ENCODE measurements around the gene EXOC1L. TPM values are rescaled to one million over a fixed set of nuclear protein-coding genes. Genes with fewer than 3 reads are reported as not detected.

Gene EXOC1L, protein sequence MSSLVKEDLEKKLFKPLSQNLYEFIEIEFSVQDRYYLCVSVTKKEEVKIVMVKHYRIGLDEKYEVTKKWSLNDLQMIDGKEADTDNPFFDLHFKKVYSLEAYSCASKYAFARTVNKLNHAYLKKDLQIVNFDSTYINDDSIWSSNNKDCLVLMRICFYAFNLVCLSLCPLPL
- not detected in 2 replicates for polyA plus RNA-seq (2014; cell fraction: cytosol; rRNA removed)
- polyA plus RNA-seq (2014; cell fraction: nucleus; rRNA removed) = not detected in 2 replicates

DNA sequence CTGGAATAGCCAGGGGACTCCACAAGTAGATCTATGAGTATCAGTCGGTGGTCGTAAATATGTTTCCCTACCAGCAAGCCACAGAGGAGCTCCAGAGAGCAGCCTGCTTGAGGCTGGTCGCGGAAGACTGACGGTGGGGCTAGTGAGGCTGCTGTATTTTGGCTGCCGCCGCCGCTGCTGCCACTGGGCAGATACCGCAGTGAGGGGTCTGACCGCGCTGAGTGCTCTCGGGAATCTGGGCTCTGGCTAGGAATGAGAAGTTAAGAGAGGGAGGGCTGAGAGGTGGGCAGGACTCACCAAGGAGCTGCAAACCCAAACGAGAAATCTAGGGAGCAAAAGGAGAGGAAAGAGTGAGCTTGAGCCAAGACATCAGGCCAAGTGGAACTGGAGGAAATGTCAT lies at the start of gene EXOC1L:
TSS of gene EXOC1L (plus strand) at position 157 of the 400 bp plus-strand sequence. CDS start at position 394, 237 bp downstream.
- peak; percentile 64 for DNase-seq (ENCODE audit: low spot score)

DNA sequence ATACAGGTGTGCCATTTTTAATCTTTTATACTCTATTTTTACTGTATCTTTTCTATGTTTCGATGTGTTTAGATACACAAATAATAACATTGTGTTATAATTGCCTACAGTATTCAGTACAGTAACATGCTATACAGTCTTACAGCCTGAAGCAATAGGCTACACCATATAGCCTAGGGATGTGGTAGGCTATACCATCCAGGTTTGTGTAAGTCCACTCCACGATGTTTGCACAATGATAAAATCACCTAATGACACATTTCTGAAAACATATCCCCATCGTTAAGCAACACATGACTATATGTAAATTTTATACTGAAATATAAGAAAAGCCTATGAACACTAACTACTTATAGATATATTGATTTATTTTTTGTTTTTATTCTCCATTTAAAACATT lies 48.9 kb upstream of the EXOC1L start:
- no peak for DNase-seq (ENCODE audit: low spot score)

DNA sequence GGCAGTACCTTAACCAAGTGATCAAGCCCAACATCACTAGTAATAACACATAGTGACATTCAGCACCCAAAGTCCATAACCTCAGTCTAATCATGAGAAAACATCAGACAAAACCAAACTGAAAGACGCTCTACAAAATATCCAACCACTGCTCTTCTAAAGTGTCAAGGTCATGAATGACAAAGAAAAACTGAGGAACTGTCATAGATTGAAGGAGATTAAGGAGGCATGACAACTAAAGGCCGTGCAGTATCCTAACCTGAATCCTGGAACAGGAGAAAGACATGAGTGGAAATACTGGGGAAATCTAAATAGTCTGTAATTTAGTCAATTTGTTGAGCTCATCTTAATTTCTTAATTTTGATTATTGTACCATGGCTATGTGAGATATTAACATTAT lies 38.2 kb upstream of the EXOC1L start:
- DNase-seq (ENCODE audit: low spot score) = no peak

DNA sequence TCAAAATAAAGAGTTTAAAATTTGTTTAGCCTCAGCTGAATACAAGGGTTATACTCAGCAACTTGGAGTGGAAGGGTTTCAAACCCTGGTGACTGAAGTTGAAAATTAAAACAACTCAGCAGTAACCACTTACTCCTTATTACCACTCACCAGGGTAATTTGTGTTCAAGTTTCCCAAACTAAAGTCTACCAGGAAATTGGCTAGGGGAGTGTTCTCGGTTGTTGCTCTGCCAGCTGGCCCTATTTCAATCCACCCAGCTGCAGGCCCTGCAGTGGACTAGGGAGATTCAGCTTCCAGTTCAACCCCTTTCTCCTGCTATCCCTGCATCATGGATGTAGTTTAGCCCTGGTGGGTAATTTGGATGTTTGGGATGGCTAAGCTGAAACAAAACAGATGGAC lies 37.8 kb upstream of the EXOC1L start:
- no peak for DNase-seq (ENCODE audit: low spot score)

DNA sequence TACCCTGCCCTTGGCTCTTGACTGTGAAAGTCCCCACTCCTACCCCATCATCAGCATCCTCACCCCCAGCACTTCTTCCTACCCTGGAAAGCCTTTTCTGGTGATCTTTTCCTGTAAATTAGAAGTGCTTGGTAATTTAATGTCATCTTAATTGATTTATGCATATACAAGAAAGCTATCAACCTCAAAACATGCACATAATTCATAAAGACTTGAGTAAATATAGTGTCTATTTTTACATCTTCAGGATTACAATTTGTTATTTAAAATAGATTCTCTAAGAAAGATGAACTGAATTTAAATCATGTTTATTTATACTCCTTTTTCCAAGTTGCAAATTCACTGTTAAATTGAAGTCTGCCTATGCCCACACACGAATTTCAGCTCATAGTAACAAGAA lies 36.0 kb upstream of the EXOC1L start:
- no peak for DNase-seq (ENCODE audit: low spot score)

DNA sequence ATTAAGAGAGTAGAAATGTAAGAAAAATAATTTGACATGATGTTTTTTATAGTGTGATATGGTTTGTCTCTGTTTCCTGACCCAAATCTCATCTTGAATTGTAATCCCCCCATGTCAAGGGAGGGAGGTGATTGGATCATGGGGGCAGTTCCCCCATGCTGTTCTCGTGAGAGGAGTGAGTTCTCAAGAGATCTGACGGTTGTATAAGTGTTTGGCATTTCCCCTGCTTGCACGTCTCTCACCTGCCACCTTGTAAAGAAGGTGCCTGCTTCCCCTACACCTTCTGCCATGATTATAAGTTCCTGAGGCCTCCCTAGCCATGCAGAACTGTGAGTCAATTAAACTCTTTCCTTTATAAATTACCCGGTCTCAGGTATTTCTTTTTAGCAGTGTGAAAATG lies 34.8 kb upstream of the EXOC1L start:
- no peak for DNase-seq (ENCODE audit: low spot score)

DNA sequence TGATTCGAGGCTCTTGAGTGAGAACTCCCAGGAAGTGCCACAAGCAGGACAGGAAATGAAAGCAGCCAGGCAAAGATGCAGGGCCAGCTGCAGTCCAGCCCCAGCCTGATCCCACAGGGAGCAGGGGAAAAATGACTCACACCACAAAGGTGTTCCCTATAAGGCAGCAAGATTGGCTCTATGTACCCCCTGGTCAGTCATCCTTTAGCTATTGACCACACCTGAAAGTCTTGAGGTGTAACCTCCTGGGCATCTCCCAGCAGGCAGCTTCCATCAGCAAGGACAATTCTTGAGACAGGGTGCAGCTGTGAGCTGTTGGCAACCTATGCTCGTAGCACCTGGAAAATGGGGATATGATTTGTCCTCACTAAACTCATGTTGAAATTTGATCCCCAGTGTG lies 27.9 kb upstream of the EXOC1L start:
- no peak for DNase-seq (ENCODE audit: low spot score)

DNA sequence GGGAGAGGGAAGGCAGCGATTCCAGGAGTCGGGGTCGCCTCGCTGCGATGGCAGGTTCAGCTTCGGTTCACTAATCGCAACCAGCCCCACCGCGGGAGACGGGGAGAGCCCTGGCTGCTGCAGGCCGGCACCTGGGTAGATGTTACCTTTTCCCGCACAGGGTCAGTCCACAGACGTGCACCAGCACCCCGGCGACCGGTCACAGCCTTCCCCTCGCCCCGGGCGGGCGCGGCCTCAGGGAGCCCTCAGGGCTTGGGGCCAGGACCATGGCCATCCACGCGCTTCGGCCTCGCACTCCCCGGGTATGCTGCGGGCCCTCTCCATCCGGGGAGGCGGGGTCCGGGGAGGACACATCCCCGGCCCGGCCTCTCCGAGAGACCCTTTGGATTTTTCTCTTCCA lies 26.1 kb upstream of the EXOC1L start:
- DNase-seq (ENCODE audit: low spot score) = no peak

DNA sequence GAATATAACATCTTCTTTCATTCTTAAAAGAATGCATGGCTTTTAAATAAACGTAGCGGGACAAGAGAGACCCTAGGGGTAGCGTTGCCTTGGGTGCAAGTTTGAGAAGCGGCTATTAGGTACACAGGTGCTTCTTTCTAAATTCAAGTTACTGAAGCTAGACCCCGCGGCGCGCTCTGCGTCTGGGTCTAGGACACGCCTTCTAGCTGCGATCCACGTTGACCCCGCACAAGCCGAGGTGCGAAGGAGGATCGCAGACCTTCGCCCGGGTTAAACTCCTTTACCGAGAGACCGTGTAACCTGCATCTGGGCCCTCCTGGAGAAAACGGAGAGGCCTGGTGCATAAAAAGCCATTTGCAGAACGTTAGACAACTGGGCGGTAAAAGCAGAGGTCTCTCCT lies 25.5 kb upstream of the EXOC1L start:
- no peak for DNase-seq (ENCODE audit: low spot score)

DNA sequence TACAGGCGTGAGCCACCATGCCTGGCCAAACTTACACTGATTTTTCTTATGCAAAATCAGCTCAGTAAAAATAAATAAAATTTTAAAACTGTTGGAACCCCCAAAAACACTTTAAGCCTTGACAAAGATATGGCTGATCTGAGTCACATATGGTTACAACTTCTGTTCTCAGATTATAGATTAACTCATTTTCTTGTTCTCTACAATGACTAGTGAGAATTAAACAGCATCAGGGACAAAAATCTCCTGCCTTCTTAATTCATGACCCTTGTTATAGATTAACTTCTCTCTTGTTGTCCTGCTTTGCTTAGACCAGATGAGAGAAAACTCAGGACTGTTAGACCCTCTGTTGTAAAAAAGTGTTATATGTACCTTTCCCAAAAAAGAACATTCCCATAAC lies 24.2 kb upstream of the EXOC1L start:
- no peak for DNase-seq (ENCODE audit: low spot score)

DNA sequence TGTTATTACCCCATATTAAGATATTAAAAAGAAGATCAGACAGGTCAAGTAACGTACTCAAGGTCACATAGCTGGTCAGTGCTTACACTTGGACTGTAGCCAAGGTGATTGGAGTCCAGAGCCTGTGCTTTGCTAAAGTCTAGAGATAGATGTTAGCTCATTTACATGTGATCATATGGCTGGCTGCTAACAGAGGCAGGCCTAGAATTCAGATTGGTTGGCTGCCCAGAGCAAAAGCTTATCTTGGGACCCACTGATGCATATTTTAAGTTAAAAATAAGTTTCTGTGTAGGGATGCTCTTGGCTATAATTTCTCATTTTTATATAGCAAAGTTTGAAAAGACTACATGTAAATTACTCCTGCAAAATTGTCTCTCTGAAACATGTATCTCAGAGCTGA lies 18.1 kb upstream of the EXOC1L start:
- DNase-seq (ENCODE audit: low spot score) = no peak

DNA sequence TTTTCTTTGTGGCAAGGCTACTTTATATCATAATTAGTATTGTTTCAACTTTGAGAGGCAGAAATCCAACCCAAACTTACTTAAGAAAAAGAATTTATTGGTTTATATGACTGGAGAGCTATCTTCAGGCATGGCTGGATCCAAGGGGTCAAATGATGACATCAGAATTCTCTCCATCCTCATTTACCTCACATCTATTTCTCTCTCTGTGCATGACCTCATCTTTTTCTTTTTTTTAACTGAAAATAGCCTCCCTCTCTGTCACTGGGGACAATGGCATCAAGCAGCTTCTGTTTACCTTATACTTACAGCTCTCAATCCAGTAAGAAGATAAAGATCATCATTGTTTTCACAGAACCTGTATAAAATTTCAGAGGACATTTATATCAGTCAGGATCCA lies 12.0 kb upstream of the EXOC1L start:
- no peak for DNase-seq (ENCODE audit: low spot score)

DNA sequence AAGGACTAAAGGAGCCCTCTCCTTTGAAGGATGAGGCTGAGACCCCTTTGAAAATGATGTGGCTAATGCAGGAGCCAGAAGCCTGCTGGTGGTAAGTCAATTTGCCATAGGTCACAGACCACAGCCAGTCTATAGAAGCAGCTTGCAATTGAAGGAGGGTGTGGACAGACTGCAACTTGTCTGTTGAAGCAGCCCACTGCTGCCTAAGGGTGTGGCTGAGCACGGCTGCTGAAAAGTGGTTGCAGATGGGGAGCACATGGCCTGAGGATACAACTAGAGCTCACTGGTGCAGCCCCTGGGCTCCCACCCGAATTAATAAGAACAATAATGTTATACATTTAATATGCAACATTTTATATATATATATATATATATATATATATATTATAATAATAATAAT lies 11.4 kb upstream of the EXOC1L start:
- peak; percentile 10 for DNase-seq (ENCODE audit: low spot score)

DNA sequence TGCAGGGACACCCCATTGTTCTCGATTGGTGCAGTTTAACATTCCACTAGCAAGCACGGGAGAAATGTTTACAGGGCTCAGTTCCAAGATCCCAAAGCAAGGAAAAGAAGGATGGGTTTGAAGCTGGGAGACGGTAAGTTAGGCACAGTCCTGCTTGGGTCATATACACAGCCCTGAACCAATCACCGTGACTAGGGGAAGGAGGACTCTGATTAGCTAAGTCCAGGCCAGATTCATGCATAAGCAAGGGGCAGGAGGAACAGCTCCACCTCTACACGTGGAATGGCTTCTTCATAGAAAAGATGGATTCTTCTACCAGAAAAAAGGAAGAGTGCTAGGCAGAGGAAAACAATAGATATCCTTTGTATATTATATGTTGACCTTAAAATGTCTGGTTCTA lies 11.0 kb upstream of the EXOC1L start:
- DNase-seq (ENCODE audit: low spot score) = no peak

DNA sequence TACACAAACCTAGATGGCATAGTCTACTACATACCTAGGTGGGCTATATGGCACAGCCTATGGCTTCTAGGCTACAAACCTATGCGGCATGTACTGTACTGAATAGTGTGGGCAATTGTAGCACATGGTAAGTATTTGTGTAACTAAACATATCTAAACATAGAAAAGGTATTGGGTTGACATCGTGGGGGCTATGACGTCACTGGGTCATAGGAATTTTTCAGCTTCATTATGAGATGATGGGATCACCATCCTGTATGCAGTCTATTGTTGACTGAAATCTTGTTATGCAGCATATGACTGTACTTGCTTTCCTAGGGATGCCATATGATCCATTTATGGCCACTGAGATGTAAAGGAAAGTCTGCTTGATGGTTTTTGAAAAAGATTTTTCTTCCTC lies 1.9 kb upstream of the EXOC1L start:
- no peak for DNase-seq (ENCODE audit: low spot score)

DNA sequence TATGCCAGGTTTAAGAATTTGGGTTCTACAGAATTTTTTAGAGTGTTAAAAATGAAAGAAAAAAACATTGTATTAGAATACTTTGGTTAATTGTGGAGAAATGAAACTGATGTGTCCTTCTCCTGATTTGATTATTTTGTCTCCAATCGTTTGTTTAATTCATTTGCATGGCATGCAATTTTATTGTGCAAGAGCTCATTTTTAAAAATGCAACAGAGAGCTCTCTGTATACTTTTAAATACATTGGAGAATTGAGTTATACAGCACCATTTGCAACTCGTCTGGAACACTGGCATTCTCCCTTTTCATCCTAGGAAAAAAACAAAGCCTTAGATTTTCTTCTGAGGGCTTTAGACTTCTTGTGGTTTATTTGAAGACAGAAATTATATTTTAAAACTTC lies 689 bp downstream of the EXOC1L start:
- DNase-seq (ENCODE audit: low spot score) = no peak

DNA sequence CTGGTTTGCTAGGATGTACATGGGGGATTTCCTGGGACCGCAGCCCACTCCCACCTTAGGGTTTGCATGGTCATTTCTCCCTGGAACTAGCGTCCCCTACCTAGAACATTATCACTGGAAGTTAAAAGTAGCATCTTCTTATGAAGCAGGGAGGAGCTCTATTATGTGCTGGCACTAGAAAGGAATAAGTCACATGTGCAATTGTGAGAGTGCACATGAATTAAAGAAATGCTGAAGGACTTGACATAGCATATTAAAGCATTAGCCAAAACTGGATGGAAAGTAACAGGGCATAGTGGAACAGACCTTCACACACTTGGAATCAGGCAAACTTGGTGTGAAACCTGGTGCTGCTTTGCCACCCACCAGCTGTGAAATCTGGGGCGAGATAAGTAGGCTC lies 2.7 kb downstream of the EXOC1L start:
- DNase-seq (ENCODE audit: low spot score) = no peak

DNA sequence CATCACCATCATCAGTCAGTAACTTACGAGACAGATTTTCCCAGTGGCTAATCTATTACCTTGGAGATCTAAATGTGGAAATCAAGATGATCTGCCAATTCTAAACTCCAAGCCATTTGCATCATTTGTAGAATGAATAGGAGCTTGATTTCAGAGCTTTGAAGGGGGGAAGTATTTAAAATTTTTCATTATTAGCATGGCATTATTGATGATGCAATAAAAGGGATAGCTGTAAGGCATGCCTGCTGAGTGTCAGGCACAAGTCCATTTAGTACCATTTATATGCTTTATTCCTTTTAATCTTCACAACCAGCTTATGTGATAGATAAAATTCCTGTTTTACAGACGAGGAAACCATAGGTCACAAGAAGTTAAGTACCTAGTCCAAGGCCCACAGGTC lies 5.3 kb downstream of the EXOC1L start:
- DNase-seq (ENCODE audit: low spot score) = no peak

DNA sequence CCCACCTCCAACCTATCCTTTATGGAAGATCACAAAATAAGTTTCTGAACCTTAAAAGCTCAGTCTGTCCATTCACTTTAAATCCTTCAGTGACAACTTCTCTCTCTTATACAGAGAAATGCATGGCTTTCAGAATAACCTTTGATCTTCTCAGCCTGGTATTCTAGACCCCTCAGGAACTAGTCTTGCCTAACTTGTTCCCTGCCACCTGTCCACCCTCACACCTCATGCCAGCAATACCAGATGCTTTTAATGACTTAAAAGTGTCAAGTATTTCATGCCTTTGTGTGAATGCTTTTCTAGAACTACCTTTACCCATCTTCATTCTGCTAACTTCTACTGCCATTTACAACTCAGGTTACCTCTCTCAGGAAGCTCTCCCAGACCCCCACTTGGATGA lies 7.4 kb downstream of the EXOC1L start:
- DNase-seq (ENCODE audit: low spot score) = no peak

DNA sequence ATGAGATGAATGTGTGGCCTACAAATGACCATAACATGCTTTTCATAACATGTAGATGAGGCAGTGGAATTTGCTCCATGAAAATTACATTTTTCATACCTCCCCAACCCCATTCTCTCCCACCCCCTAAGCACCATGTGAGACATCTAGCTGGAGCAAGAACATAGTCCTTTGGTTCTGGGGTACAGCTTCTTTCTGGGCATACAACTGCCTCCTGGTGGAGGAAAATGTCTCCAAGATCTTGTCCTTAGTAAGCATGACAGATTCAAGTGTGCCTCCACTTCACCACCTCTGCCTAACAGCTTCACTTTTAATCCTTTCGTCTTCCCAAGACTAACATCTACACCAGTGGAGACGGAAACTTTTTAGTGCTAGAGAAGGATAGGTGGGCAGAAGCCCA lies 8.0 kb downstream of the EXOC1L start:
- DNase-seq (ENCODE audit: low spot score) = no peak

DNA sequence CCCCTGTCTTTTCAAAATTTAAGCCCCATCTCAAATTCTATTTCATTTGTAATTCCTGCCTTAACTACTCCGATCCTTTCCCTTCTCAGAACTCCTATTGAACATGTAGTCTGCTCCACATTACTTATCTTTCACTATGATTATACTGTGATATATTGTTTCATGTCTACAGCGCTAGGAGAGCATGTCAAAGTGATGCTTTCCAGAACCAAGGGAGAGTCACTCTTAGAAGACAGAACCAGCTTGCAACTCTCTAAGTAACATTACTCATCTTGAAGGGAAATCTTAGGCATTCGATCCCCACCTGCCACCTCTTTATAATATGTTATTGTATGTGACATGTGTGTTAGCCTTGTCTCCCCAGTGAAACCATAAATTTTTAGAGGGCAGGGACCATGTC lies 10.5 kb downstream of the EXOC1L start:
- peak; percentile 92 for DNase-seq (ENCODE audit: low spot score)

DNA sequence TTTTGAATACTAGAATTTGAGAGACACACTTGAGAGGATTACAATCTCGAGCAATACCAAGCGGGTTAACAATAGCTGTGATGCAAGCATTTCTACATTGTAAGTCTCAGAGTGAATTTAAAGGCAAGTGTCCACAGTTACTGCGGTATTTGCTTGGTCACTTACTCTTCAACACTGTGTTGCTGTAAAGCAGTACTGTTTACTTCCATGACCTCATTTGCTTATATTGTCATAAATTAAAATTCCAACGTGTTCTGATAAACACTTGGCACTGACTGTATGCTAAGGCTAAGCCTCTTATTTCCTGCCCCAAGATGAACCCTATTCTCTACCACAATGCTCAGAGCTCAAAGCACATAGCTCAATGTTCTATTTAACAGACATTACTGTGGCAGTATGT lies 11.1 kb downstream of the EXOC1L start:
- no peak for DNase-seq (ENCODE audit: low spot score)

DNA sequence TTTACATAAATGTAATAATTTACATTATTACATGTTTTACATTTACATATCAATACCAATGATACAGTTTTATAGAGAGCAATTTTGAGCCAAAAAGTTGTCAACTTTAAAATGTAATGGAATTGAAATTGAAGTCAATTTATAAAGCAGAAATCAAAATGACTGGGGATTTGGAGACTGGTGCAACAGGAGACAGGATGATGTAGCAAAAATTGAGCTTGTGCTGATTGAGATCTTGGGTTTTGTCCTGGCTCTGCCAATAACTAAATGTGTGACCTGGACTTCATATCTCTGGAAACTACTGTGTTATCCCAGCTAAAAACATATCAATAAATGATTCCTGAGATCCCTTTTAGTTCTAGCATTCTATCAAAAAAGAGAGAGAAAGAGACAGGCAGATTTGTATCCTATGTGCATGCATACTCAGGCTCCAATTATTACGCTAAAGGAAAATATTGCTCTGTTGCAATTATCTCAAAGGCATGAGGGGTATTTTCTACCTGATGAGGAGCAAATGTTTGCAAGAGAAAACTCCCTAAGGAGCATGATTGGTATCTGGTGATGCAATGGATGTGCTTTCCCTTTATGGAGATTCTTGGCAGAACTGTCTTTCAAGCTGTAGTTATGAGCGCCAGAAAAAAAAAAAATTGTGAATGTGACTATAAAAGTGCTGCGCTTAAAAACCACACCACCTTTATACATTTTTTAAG lies 14.7 kb downstream of the EXOC1L start:
- DNase-seq (ENCODE audit: low spot score) = no peak

DNA sequence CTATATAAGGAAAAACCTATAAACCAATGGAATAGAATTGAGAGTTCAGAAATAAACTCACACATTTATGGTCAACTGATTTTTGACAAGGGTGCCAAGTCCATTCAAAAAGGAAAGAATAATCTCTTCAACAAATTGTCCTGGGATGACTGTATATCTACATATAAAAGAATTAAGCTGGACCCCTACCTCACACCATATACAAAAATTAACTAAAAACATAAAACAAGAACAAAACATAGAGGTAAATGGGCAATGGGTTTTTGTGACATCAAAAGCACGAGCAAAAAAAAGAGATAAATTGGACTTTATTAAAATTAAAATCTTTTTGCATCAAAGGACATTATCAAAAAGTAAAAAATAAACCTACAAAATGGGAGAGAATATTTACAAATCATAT lies 18.3 kb downstream of the EXOC1L start:
- no peak for DNase-seq (ENCODE audit: low spot score)

Data from SK-N-DZ (cell line).